GM18951 (cell line): ENCODE data around the gene GAL.

ENCODE experiments used
- POLR2A ChIP-seq: IDR thresholded peaks from 4 replicates; pipeline ENCODE4 v1.6.1; 2011; ENCODE audit warnings: mild to moderate bottlenecking; ENCODE audit not compliant: insufficient read length, insufficient read depth; ENCODE audit errors: extremely low read depth
- in situ Hi-C: fragments of 300-500 bp; cut with MboI; formaldehyde crosslinking; loops from one replicate; pipeline ENCODE4 v1.12.0; 2022; ENCODE audit warnings: low sequenced_read_pairs, mixed read lengths, inconsistent platforms; ENCODE audit not compliant: unreplicated experiment

GAL gene

DNA sequence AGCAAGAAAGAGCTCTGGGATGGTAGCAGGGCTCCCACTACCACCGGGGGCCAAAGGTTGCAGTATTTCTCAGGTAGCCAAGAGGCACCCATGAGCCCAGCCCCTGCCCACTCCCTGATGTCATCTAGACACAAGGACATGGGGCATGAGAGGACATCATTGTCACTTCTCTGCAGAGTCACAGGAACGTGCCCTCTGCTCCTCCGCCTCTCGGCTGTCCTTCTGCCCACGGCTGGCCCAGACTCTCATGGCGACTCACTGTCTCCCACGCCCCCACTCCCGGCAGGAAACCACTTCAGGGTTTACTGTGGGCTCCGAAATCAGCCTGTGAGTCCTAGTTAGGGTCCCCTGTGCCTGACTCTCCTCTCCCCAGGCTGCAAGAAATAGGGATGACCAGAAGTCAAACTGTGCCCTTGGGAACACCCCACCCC is 1.8 kb upstream of the GAL start:
- TF ChIP-seq POLR2A: no peak
- in situ Hi-C loops: no loop called here

DNA sequence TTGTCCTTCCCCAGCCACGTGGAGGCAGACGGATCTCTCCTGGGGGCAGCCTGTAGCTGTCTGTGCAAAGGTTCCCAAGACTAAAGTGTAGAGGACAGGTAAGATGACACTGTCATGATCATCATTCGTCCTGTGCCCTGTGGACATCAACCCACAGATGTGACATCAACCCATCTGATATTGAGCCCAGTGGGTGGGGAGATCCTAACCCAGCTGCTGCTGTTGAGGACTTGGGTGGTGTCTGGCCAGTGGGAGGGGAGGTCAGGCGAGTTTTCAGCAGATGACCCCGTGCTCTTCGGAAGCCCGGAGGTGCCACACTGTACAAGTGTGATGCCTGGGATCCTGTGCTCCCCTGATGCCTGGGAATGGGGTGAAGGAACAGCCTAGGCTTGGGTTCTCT is 1.2 kb upstream of the GAL start:
- in situ Hi-C loops: no loop called here
- no peak for TF ChIP-seq POLR2A

DNA sequence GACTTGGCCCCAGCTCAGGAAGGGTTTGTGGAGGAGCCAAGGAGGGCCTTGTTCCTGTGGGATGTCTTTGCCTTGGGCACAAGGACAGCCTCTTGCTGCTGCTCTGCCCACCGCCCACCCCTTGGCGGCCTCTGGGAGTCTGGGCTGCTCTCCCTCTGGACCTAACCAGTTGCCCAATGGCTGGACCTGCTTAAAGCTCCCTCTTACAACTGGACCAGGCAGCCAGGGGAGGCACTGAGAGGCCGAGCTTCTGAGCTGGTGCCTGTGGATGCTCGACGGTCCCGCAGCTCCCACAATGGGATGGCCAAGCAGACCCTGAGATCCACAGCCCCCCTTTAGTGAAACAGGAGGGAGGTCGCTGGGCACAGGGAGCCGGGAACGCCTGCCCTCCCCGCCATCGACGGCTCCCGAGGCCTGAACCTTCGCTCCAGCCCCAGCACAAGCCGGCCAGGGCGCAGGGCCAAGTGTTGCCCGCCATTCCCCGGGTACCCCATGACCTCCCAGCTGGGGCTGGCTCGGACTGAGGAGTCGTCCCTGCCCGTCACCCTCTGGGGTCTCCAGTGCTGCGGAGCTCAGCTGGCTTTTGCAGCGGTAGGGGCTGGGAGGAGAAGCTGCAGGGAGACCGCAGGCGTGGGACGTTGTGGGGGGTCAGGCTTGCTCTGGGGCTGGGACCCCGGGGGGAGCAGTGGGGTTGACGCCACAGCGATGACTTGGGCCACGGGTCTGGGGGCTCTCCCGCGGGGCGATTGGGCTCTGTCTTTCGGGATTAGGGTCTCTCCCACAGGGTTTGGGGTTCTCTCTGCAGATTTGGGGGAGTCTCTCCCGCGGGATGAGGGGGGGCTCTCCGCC is 584 bp upstream of the GAL start:
- in situ Hi-C loops: no loop called here
- no peak for TF ChIP-seq POLR2A

DNA sequence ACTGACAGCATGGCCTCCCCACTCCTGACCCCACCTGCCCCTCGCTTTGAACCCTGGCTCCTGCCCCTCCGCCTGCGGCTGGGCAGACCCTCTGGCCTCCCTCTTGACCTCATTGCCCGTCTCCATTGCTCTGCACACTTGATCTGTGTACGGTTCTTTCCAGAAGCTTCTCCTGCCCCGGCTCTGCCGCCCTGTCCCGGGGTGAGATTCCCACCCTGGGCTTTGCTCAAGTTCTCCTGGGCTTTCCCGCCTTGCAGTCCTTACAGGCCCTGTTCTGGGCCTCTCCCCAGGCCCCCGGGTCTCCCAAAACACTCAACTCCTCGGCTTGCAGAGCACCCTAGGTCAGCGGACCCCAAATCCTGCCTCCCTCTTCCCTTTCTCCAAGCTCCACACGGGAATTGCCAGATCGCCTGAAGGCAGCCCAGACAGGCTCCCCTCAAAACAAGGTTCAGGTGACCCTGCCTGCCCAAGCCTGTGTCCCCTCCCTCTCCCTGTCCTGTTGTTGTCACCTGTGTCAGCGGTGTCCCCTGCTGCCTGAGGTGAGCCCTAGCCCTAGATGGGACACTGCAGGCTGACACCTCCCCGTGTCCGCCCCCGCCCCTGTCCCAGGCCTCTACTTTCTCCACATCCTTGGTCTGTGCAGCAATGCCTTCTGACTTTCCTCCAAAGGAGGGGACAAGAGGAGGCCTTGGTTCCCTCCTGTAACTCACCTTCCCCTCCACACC is 1.5 kb downstream of the GAL start:
- TF ChIP-seq POLR2A: no peak
- in situ Hi-C loops: no loop called here

DNA sequence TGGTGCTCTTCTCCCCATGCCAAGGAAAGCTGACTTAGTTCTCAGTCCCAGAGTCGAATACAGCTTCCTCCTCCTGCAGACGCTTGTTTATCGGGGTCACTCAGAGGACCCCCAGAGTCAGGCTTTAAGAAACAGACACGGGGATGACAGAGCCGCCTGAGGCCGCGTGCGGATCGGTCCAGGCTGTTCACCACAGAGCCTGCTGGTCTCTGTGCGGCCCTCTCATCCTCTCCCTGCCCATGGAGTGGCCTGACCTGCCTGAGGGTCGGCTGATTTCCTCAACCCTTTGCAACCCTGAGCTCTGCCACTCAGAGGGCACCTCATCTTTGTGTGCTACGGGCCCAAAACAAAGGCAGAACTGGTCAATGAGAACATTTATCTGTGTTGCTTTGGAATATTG is 2.1 kb downstream of the GAL start:
- TF ChIP-seq POLR2A: no peak
- in situ Hi-C loops: no loop called here

DNA sequence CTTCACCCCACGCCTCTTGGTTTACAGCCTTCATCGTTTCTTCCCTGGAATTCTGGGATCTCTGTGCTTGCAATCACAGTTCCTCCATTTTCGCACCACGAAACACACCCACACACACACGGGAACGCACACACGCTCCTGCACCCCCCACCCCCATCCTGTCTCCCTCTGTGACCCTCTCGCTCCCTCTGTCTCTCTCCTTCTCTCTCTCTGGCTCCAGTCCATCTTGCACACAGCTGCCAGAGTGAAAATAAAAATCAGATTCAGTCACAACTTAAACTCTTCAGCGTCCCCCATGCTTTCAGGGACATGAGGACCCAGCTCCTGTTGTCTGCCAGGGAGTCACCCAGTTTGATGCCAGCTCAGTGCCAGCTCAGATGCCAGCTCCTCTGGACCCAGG is 3.0 kb downstream of the GAL start:
- in situ Hi-C loops: no loop called here
- no peak for TF ChIP-seq POLR2A

DNA sequence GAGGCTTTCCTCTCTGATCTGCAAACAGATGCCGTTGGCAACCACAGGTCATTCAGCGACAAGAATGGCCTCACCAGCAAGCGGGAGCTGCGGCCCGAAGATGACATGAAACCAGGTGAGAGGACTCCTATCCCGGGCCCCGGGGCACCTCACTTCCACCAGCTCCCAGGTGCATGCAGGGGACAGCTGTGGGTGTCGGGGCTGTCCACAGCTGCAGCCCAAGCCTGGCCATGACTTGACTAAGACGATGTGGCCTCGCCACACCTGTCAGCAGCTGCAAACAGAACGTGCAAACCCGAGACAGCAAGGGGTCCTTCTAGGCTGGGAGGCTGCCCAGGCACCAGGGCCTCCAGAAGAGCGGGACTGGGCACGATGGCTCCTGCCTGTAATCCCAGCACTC is 3.6 kb downstream of the GAL start:
- in situ Hi-C loops: no loop called here
- no peak for TF ChIP-seq POLR2A

DNA sequence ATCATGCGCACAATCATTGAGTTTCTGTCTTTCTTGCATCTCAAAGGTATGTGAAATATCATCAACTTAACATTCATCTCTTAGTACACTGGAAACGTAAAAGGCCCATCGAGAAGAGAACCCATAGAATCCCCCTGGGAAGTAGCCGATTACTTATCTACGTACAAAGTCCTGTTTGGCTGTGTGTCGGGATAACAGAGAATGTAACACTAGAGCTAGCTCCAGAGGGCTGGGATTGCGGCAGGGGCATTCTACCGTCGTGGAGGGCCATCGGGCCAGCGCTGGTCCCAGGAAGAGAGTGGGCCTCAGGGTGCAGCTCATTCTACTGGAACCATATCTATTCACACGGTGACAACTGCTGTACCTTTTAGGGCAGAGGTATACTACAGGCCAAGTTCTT is 4.5 kb downstream of the GAL start:
- in situ Hi-C loops: no loop called here
- no peak for TF ChIP-seq POLR2A

DNA sequence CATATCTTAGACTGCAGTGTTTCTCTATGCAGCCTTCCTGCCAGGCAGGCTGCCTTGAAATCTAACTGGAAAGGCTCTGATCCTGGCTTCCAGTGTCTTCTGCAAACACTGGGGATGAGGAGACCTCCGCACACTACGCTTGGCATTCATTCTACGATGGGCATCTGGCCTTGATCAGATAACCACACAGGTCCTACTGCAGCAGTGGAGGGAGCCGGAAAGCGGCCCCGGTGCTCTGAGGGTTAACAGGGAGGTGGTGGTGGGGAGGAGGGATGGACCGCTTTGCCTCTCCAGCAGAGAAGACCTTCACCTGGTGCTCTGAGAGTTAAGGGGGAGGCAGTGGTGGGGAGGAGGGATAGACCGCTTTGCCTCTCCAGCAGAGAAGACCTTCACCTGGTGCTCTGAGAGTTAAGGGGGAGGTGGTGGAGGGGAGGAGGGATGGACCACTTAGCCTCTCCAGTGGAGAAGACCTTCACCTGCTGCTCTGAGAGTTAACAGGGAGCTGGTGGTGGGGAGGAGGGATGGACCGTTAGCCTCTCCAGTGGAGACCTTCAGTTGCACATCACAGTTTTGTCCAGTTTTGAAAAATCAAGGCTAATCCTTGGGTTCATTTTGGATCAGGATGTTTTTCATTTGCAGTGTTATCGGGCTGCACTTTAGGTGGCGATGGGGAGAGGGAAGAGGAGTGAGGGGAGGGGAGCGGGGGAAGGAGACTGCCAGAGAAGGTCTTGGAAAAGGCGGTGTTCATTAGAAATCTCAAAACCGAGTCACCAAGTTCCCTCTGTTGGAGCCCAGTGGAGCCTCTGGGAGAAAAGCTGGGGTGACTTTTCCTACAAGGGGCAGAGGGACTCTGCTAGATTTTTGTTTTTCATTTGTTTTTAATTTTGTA is 5.6 kb downstream of the GAL start:
- TF ChIP-seq POLR2A: no peak
- in situ Hi-C loops: no loop called here

DNA sequence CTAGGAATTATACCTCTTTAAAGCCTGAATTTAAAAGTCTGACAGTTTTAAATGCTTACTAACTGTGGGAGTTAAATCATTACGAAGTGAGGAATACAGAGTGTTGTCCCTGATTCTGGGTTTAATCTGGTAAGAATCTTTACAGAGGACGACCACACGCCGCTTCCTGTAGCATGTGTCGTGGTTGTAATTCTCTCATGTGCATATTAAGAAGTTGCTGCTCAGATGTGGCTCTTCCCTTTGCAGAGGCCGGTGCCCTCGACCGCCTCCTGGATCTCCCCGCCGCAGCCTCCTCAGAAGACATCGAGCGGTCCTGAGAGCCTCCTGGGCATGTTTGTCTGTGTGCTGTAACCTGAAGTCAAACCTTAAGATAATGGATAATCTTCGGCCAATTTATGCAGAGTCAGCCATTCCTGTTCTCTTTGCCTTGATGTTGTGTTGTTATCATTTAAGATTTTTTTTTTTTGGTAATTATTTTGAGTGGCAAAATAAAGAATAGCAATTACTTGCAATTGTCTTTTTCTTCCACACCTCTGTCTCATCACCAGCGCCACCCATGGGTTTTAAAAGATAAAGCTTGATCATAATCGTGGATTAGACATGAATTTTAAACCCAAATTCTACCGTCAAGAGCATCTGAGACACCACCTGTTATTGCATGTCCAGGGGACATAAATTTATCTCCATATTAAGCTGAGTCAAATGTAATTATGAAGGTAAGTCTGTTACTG is 6.5 kb downstream of the GAL start:
- in situ Hi-C loops: no loop called here
- TF ChIP-seq POLR2A: no peak

DNA sequence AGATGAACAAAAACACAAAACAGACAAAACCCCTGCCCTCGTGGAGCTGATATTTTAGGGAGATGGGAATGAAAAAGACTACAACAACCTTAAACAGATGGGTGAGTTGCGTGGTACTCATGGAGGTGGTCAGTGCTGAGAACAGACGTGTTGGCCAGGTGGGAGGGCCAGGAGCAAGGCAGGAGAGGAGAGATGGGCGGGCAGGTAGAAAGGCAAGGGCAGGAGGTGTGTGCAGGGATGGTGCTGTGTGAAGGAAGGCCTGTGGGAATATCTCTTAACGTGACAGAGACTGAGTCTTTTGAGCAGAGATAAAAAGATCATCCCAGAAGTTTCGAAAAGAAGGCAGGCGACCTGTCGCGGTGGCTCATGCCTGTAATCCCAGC is 7.0 kb downstream of the GAL start:
- TF ChIP-seq POLR2A: no peak

DNA sequence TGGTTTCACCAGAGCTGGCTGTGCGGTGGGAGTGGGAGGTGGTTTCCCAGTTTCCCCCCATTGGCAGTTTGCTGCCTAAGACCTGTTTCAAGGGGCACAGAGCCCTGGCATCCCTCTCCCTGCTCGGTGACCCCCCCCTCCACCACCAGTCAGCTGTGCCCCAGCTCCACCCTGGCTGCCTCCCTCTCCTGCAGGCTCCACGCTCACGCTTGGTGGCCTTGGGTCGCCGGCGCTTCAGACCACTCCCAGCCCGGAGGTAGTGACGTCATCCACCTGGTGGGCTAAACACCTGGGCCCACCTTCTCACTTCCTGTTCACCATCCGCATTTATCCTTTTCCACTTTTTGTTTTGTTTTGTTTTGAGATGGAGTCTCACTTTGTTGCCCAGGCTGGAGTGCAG is 7.8 kb downstream of the GAL start:
- TF ChIP-seq POLR2A: no peak
- in situ Hi-C loops: no loop called here

More for the DNA sequence above, 7.0 kb downstream of the GAL start:
- in situ Hi-C loops: no loop called here
